Astrocyte of the spinal cord (primary cell): ENCODE measurements around the gene STON1.
A peak's percentile ranks its signal among the peaks of the same experiment; 100 is the strongest.
"Not testable (repeated sequence)": the region's sequence is repeated elsewhere in the genome, so short reads cannot be mapped to it uniquely, and the experiment has no call there.

Experiments used
- DNase-seq: peaks from one replicate; pipeline ENCODE4 v3.0.0; 2011; ENCODE audit warnings: low read depth, low spot score
- H3K4me3 ChIP-seq: 2 replicates; pipeline ENCODE4 v1.5.1; 2011; ENCODE audit warnings: low read depth, mild to moderate bottlenecking, low read length, moderate library complexity
- in situ Hi-C: cut with HindIII; loops from 2 replicates; pipeline ENCODE4 v1.10.0; 2017; ENCODE audit warnings: low sequenced_read_pairs
- TF ChIP-seq, protein P1 (sequence below): IDR thresholded peaks from 2 replicates; pipeline ENCODE4 v1.5.1; 2012; ENCODE audit warnings: low read depth, mild to moderate bottlenecking, low read length, inconsistent platforms

Gene STON1

DNA sequence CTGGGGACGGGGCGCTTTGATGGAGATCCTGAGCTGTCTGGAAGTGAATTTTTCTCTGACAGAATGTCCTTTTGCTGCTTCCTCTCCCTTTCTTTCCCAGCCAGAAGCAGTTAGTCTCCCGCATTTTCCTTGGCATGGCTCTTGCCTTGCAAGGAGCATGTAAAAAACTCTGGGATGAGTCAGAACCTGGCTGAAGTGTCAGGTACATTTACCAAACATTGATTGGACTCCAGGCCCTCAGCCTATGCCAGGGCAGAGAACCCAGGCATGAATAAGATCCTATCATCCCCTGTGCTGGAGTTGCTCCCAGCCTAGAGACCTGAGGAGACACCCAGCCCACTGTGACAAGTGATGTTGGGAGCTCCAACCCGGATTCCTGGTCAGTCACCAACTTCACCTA lies 21.6 kb downstream of the STON1 start:
- DNase-seq: peak; percentile 54
- H3K4me3 ChIP-seq: no peak overlapping the region
- in situ Hi-C loops: no loop called here
- TF ChIP-seq, protein P1, sequence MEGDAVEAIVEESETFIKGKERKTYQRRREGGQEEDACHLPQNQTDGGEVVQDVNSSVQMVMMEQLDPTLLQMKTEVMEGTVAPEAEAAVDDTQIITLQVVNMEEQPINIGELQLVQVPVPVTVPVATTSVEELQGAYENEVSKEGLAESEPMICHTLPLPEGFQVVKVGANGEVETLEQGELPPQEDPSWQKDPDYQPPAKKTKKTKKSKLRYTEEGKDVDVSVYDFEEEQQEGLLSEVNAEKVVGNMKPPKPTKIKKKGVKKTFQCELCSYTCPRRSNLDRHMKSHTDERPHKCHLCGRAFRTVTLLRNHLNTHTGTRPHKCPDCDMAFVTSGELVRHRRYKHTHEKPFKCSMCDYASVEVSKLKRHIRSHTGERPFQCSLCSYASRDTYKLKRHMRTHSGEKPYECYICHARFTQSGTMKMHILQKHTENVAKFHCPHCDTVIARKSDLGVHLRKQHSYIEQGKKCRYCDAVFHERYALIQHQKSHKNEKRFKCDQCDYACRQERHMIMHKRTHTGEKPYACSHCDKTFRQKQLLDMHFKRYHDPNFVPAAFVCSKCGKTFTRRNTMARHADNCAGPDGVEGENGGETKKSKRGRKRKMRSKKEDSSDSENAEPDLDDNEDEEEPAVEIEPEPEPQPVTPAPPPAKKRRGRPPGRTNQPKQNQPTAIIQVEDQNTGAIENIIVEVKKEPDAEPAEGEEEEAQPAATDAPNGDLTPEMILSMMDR: no peak

DNA sequence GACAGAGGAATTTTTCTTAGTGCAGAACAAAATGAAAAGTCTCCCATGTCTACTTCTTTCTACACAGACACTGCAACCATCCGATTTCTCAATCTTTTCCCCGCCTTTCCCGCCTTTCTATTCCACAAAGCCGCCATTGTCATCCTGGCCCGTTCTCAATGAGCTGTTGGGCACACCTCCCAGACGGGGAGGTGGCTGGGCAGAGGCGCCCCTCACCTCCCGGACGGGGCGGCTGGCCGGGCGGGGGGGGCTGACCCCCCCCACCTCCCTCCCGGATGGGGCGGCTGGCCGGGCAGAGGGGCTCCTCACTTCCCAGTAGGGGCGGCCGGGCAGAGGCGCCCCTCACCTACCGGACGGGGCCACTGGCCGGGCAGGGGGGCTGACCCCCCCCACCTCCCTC lies 25.1 kb downstream of the STON1 start:
- in situ Hi-C loops: not testable (repeated sequence)

DNA sequence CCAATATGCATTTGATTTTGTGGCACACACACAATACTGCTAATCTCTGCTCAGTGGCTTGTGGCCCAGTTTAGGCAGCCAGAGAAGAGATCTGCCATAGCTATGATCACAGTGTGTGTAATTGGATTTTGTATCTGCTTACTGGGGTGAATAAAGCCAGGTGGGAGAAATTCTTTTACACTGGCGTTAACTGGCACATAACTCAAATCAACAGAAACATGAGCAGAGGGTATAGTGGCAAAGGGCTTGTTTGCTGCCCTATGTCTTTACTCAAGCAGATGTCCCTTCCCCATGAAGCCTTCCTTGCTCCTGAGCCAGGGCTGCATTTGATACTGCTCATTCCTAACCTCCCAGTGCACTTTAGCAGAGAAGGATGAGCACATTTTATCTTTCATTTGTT lies 28.5 kb downstream of the STON1 start:
- no peak for DNase-seq
- TF ChIP-seq, protein P1: no peak
- no peak overlapping the region for H3K4me3 ChIP-seq
- in situ Hi-C loops: no loop called here

More for the DNA sequence above, 25.1 kb downstream of the STON1 start:
- not testable (repeated sequence) for H3K4me3 ChIP-seq, DNase-seq

DNA sequence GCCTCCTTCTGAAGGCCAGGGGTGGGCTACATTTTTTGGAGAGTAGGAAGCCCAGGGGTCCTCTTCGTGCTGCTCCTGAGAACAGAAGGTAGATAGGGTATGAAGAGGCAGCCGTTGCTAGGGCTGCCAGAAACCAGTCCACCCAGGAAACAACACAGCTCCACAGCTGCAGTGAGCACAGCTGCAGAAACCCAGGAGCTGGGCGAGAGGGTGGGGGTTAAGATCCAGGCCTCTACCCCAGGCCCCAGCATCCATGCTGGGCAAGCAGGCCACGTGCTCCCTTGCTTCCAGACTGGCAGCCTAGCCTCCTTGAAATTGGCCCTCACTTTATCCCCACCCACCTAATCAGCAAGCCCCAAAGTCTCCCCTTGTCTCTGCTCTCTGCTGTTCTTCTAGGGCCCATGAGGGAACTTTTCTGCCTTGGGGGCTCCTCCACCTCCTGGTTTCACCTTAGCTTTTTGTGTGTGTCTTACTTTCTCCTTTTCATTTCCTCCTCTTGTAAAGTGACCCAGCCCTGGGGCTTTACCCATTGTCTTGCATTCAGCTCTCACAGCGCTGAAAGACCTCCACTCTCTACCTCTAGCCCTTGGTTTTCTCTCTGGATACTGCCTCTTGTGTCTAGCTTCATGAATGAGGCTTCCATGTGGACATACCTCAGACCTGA lies 30.7 kb downstream of the STON1 start:
- TF ChIP-seq, protein P1: no peak
- DNase-seq: no peak
- H3K4me3 ChIP-seq: no peak overlapping the region
- in situ Hi-C loops: no loop called here

DNA sequence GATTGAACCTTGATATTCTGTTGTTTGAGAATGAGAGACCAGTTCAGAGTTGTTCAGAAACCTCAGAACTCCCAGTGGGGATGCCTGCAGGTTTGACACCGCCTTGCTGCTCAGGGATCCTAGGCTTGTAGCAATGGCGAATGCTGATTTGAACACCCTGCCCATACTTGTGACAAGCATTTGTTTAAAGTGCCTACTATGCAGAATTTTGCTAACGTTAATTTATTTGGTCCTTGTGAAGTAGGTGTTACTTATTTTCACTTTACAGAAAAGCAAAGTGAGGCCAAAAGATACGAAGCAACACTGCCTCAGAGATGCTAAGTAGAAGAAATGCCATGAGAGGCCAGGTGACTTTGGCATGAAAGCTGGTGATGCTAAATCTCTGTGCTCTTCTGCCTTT lies 32.3 kb downstream of the STON1 start:
- TF ChIP-seq, protein P1: no peak
- no peak for DNase-seq
- H3K4me3 ChIP-seq: no peak overlapping the region
- in situ Hi-C loops: no loop called here

DNA sequence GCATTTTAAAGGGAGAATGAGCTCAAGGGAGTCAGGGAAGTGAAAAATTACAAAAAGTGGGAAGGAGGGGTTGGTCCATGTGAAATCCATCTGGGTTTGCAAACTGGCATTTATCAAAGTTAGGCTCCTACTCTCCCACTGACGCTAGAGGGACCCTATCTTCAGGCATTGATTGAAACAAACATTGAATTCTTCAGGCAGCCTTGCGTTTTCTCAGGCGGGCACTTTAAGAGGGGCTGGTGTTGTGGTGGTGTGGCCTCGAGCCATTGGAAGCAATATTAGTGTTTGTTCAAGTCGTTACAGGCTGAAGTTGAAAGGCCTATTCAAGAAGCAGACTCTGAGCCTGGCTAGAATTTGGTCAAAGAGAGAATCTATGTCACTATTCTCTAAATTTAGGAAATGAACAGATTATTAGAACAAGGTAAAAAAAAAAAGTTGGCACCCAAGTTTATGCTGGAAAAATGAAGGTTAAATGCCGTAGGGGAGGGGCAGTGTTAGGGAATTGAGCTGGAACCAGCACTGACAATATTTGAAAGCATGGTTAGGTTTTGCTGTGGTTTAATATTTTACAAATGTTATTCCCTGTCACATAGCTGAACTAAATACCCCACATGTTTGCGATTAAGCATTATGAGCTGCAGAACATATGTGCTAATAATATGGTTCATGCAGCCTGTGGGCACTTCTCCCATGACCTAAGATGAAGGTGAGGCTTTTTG lies 36.8 kb downstream of the STON1 start:
- peak; percentile 29 for DNase-seq
- H3K4me3 ChIP-seq: no peak overlapping the region
- TF ChIP-seq, protein P1: peak; percentile 60
- in situ Hi-C loops: no loop called here

DNA sequence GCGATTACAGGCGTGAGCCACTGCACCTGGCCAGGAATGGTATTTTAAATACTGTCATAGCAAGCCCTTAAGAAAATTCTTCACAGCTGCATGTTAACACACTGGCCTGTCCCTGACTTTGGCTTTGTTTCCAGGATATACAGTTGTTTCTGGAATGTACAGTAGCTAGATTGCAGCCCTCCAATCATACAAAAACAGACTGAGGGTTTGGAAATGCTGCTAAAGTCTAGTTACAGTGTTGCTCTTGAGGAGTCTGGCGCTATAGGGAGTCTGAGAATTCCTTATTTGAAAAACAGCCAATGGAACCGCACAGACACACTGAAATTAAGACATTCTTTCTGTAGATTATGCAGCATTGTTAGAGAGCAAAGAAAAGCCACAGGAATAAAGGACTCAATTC lies 37.7 kb downstream of the STON1 start:
- TF ChIP-seq, protein P1: no peak
- in situ Hi-C loops: no loop called here
- peak; percentile 28 for DNase-seq
- H3K4me3 ChIP-seq: no peak overlapping the region
